SH-SY5Y (cell line): ENCODE results near the gene YIPF6.

Source experiments
- GATA2 ChIP-seq: IDR thresholded peaks from 2 replicates; pipeline ENCODE4 v1.6.1; 2011; ENCODE audit warnings: mild to moderate bottlenecking, low read depth, low read length
- GATA3 ChIP-seq: IDR thresholded peaks from 2 replicates; pipeline ENCODE4 v1.6.1; 2011; ENCODE audit warnings: low read depth, mild to moderate bottlenecking, low read length, moderate library complexity

The YIPF6 gene, protein sequence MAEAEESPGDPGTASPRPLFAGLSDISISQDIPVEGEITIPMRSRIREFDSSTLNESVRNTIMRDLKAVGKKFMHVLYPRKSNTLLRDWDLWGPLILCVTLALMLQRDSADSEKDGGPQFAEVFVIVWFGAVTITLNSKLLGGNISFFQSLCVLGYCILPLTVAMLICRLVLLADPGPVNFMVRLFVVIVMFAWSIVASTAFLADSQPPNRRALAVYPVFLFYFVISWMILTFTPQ

DNA sequence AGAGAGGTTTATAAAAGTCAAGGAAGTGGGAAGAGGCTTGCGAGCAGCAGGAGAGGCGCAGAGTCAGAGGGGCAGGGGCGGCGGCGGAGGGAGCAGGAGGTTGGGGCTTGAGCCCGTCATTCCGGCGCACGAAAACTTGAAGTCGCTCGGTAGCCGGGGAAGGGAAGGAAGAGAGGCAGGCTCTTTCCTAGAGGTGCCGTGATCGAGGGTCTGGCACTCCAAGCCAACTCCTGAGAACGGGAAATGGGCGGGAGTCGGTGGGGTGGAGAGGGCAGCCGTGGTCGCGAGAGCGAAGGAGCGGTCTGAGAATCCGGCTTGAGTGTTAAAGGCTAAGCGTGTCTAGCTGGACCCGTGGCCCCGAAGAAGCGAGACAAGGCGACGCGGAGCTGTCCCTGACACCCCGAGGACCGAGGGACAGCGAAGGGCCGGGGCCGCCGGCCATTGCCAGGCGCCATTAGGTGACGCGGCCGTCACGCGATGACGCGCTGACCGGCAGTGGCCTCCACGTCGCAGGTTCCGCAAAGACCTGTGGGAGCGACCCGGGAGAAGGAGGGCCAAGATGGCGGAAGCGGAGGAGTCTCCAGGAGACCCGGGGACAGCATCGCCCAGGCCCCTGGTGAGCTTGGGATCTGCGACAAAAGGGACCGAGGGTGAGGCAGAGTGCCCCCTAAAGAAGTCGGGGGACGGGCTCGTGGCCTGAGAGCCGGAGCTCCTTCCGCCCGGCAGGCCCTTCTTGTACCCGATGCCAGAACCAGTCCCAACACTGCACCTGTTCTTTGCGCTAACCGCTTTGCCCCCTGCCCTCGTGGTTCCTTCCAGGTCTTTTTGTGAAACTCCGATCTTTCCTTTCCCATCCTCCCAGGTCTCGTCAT, at the start of gene YIPF6:
TSS of gene YIPF6 (plus strand) at position 544 of the 872 bp plus-strand sequence. CDS start at position 560, 16 bp downstream.
- TF ChIP-seq GATA2 (no peak), GATA3 (no peak)

DNA sequence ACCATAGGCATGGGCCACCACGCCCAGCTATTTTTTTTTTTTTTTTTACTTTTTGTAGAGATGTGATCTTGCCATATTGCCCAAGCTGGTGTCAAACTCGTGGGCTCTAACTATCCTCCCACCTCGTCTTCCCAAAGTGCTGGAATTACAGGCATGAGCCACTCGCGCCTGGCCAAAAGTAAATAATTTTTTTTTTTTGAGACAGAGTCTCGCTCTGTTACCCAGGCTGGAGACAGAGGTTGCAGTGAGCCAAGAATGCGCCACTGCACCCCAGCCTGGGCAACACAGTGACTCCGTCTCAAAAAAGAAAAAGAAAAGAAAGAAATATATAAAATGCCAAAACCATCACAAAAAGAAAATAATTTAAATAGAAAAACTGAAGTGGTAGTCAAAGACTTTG, 47.1 kb upstream of the YIPF6 start:
- TF ChIP-seq GATA2: no peak

DNA sequence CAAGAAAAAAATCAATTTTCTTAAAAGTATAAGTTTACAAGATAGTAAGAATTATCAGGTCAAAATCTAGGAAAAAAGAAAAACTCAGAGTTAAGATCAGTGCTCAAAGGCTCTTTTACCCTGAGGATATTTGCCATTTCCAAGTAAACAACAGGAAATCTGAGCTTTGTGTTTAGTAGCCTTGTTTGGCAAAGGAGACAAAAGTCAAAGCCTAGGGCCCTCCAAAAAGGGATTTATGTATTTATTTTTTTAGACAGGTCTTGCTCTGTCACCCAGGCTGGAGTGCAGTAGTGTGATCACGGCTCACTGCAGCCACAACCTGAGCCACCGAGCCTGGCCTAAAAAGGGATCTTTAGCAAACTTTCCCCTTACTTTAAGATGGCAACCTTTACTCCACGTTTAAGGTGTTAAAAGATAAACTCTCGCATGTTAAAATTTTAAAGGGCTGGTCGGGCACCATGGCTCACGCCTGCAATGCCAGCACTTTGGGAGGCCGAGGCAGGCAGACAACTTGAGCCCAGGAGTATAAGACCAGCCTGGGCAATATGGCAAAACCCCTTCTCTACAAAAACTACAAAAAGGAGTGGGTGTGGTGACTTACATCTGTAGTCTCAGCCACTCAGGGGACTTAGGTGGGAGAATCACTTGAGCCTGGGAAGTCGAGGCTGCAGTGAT, 44.2 kb upstream of the YIPF6 start:
- TF ChIP-seq GATA2: no peak

DNA sequence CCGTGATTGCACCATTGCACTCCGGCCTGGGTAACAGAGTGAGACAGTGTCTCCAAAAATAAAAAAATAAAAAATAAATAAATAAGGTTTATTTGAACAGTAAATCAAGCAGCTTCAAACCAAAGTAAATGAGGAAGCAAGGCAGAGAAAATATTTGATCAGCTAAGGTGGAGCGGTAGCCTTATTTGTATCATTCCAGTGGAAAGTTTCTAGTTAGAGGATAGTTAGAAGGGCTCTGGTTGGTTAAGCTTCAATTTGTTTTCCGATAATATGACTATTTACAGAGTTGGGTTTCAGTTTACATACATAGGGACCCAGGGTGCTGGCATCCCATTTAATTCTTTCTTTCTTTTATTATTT, 43.7 kb upstream of the YIPF6 start:
- no peak for TF ChIP-seq GATA2
- no peak for TF ChIP-seq GATA3

DNA sequence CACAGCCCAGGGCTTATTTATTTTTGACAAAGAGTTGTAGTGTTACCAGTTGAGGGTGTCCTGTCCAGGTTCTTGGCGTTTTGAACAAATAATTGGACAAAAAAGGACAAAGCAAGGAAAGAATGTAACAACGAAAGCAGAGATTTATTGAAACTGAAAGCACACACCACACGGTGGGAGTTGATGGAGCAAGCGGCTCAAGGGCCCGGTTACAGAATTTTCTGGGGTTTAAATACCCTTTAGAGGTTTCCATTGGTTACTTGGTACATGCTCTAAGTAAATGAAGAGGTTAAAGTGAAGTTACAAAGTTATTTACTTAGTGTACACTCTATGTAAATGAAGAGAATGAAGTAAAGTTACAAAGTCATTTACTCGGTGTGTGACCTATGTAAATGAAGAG, 37.8 kb upstream of the YIPF6 start:
- no peak for TF ChIP-seq GATA2
- TF ChIP-seq GATA3: no peak

DNA sequence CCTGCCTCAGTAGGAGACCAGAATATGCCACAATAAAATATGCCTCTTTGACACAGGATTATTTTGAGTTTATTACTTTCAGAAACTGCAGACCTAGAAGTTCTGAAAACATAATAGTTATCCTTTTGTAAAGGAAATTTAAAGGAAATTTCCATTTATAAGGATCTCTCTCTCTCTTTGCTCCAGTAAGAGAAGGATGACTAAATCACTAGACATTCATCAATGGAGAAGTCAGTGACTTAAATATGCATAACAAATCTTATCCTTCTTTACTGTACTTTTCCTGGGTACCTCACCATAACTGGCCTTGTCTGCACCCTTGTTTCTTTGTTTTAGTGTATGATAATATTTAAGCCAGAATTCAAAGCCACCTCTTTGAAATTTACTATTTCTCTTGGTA, 37.3 kb upstream of the YIPF6 start:
- no peak for TF ChIP-seq GATA2
- TF ChIP-seq GATA3: no peak

DNA sequence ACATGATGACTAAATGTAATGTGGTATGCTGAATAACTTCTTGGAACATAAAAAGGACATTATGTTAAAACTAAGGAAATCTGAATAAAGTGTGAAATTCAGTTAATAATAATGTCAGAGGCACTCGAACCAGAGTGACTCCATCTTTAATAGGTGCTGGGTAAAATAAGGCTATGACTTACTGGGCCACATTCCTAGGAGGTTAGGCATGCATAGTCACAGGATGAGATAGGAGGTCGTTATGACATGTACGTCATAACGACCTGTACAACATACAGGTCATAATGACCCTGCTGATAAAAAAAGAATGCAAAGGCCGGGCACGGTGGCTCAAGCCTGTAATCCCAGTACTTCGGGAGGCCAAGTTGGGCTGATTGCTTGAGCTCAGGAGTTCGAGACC, 36.7 kb upstream of the YIPF6 start:
- TF ChIP-seq GATA3 (no peak), GATA2 (no peak)

DNA sequence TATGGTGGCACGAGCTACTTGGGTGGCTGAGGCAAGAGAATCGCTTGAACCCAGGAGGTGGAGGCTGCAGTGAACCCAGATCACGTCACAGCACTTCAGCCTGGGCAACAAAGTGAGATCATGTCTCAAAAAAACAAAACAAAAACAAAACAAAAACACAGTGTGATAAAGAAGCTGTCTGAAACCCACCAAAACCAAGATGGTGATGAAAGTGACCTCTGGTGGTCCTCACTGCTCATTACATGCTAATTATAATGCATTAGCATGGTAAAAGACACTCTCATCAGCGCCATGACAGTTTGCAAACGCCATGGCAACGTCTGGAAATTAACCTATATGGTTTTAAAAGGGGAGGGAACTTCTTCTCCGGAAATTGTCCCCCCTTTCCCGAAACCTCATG, 36.2 kb upstream of the YIPF6 start:
- TF ChIP-seq GATA2: no peak
- no peak for TF ChIP-seq GATA3

DNA sequence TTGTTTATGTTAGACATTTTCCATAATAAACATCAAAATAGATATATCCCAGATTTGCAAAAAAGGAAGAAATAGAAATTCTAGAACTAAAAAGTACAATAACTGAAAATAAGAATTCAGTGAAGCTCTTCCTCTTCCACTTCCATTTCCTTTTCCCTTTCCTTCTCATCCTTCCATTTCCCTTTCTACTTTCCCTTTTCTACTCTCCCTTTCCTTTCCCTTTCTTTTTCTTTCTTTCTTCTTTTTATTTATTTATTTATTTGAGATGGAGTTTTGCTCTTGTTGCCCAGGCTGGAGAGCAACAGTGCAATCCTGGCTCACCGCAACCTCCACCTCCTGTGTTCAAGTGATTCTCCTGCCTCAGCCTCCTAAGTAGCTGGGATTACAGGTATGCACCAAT, 35.0 kb upstream of the YIPF6 start:
- no peak for TF ChIP-seq GATA2
- TF ChIP-seq GATA3: no peak

DNA sequence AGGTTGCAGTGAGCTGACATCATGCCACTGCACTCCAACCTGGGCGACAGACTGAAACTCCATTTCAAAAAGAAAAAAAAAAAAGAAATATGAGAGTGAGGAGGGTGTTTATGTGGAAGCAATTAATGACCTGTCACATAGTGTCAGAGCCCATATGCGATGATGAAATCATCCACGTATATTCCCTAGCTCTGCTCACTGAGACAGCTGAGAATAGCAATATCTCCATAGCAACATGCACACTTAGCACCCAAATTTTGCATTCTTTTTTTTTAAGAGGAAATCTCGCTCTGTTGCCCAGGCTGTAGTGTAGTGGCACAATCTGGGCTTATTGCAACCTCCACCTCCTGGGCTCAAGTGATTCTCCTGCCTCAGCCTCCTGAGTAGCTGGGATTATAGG, 34.1 kb upstream of the YIPF6 start:
- TF ChIP-seq GATA3 (no peak), GATA2 (no peak)

DNA sequence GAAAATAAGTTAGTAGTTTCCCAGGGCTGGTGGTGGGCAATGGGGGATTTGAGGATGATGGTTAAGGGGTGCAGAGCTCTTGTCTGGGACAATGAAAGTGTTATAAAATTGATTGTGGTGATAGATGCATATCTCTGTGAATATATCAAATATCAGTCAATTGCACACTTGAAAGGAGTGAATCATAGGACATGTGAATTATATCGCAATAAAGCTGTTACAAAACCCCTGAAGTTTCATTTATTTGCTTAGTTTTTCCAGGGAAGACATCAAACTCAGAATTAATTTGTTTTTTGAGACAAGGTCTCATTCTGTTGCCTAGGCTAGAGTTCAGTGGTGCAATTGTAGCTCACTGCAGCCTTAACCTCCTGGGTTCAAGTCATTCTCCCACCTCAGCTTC, 17.9 kb upstream of the YIPF6 start:
- TF ChIP-seq GATA3: no peak
- no peak for TF ChIP-seq GATA2

DNA sequence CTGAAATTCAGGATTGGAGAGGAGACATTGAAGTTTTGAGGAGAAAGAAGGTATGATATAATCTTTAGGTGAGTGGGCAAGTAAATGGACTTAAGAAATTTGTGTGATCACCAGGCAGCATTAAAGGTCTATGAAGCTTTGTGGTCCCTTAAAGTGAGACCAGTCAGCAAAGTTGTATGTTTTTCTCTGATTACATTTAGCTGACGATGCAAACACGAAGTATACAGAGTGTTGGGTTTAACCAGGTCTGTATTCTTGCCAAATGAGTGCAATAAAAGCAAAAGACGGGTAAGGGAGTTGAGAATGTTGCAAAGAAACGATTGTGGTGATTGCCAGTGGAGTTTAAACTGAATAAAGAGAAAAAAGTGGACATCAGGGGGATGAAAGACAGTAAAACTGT, 11.6 kb upstream of the YIPF6 start:
- no peak for TF ChIP-seq GATA3
- TF ChIP-seq GATA2: no peak

DNA sequence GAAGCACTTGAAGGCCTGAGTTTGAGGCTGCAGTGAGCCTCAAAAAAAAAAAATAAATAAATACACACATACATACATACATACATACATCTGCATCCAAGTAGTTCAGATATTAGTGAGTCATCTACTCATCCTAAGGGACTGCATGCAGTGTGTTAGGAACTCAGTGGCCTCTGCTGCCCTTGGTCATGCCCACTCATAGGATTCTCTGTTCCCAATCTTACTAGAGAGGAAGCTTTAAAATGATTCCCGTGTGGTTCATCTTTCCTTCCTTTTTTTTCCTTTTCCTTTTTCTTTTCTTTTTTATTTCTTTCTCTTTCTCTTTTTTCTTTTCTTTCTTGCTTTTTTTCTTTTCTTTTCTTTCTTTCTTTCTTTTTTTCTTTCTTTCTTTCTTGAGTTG, 10.9 kb upstream of the YIPF6 start:
- TF ChIP-seq GATA2 (no peak), GATA3 (no peak)

DNA sequence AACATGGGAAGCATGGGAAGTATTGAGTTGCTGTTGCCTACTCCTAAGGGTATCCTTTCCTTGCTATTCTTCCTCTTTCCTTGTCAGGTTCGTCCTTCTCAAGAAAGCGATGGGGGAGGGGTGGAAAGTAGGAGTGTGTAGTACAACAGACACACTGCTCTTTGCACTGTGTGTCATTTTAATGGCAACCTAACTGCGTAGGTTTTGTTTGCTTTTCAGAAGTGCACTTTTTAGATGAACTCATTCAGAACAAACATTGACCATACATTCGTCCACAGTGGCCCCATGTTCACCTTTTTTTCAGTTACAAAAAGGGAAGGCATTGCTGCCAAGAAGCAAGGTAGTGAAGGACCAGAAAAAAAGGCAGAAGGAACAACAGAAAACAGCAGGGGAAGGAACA, 10.2 kb upstream of the YIPF6 start:
- no peak for TF ChIP-seq GATA3
- TF ChIP-seq GATA2: no peak

DNA sequence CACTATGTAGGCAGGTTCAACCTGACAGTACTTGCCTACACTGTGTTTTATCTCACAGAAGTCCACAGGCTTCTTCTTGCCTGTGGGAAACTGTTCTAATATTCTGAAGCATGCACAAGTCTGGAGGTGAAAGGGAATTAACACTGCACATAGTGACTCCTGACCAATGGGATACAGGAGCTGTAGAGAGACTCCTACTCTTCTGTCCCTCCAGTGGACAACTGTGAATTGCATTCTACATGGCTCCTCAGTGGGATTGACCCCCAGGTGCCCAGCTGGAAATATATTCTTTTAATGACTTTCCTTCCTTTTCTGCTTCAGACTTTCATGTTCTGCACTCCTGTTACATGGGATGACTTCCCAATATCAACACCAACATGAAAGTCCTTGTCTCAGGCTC, 8.2 kb upstream of the YIPF6 start:
- no peak for TF ChIP-seq GATA3
- TF ChIP-seq GATA2: no peak

DNA sequence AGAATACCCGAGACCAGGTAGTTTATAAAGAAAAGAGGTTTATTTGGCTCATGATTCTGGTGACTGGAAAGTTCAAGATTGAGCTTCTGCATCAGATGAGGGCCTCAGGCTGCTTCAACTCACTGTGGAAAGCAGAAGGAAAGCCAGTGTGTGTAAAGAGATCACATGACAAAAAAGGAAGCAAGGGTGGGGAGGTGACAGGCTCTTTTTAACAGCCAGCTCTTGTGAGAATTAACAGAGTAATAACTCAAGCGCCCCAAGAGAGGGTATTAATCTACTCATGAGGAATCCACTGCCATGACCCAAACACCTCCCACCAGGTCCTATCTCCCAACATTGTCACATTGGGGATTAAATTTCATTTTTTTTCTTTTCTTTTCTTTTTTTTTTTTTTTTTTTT, 6.3 kb upstream of the YIPF6 start:
- TF ChIP-seq GATA2 (no peak), GATA3 (no peak)
